Subcutaneous adipose tissue (tissue), 4 donors: ENCODE results near the gene QDPR. TPM values are rescaled to one million over a fixed set of nuclear protein-coding genes. Genes with fewer than 3 reads are reported as not detected.

ENCODE experiments used
- CTCF ChIP-seq: fragments of 450-650 bp; IDR thresholded peaks from one replicate; pipeline ENCODE4 v1.5.1; 2016; ENCODE audit warnings: low read depth, mild to moderate bottlenecking, control low read depth, antibody characterized with exemption, moderate library complexity
- total RNA-seq, 4 donors: library from RNA; depleted of rRNA; stranded (reverse); fragments of >200 nt; gene quantifications; one replicate each; pipeline ENCODE4 v1.1.0, GENCODE V29; 2016

QDPR gene
- total RNA-seq, 4 donors from 2014 or later: 13.9 to 50.9 (median 34.9) TPM

- TF ChIP-seq CTCF: no peak
These were observed 13.9 kb downstream of the QDPR start for GRCh38 chr4:17497890-17498523.

DNA sequence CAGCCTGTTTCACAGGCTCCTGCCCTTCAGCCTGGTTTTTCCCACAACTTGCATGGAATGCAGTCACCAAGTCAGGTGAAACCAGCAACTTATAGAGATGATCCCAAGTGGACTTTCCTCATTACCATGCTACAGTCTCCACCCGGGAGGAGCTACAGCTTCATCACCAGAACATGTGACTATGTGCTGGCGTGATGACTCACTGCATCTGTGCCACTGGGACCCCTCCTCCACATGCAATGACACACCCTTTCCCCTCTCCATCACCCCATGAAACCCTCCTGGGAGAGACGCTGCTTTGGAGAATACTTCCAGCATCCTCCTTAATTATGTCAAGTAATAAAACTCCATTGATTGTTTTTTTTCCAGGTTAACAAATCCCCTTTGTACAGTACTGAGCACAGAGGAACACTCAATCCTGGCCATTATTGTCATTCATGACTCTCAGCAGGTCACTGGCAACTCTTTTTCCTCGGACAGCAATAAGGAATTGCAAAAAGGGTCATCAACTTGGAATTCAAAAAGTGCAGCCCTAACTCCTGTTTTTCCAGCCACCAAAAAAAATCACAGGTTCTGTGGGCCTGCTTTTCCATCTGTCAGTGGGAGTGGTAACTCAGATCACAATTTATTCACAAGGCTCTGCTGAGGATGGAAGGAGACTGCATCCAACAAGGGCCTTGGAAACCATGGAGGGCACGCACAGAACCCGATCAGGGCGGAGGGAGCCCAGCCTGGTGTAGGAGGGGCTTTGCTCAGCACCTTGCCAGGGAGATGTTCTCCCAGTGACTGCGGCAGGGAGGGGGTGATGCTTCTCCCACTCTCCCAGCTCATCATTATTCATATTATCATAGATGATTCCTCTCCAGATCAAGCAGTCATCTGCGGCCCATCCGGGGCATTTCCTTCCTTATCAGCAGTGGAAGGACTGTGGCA is 17.4 kb downstream of the QDPR start:
- no peak for TF ChIP-seq CTCF

GRCh38 chr4:17493619-17494018 is 18.3 kb downstream of the QDPR start:
- TF ChIP-seq CTCF: no peak

GRCh38 chr4:17492876-17493275 is 19.0 kb downstream of the QDPR start:
- TF ChIP-seq CTCF: no peak

- TF ChIP-seq CTCF: no peak
These were observed 19.7 kb downstream of the QDPR start for GRCh38 chr4:17492058-17492741.

GRCh38 chr4:17491196-17491595 is 20.7 kb downstream of the QDPR start:
- no peak for TF ChIP-seq CTCF

DNA sequence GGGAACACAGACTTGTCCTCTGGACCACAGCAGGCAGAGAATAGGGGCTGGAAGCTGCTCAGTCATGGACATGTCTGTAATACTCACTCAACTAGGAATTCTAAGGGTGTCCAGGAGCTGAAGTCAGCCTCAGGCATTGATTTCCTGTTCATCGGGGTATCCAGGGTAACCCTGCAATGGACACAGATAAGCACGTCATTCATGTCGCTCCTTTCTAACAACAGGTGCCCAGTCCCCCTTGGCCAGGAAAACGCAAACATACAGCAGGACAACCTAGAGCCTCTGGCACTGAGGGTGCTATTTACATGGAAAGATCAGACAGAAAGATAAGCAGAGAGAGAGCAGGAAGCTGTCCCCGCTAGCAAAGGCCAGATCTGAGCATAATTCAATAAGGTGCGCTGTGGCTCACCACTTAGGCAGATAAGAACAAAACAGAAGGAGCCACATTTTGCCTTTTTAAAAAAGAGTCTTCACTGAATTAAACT is 21.3 kb downstream of the QDPR start:
- TF ChIP-seq CTCF: no peak
